HG03066 (cell line): ENCODE measurements around the gene JAG2.

Experiments used
- ATAC-seq: cut with Tn5 transposase; IDR thresholded peaks from one replicate; pipeline ENCODE4 v1.9.1; 2021; ENCODE audit warnings: low read depth; ENCODE audit not compliant: unreplicated experiment

Gene JAG2

DNA sequence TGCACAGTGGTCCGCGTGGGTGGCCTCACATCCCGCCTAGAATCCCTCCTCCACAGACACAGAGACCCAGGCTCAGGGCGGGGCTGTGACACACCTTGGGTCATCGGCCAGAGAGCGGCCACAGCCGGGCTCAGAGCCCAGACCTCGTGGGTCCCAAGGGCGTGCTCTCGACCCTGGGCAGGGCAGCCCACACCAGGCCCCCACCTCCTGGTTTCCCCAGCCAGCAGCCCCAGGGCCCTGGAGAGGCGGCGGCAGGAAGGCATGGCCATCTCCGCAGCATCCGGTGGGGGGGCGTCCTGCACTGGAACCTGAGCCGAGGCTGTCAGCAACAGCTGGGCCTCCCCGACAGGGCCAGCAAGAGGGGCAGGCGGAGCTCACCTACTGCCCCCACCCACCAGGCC, 15.2 kb downstream of the JAG2 start:
- no peak for ATAC-seq

DNA sequence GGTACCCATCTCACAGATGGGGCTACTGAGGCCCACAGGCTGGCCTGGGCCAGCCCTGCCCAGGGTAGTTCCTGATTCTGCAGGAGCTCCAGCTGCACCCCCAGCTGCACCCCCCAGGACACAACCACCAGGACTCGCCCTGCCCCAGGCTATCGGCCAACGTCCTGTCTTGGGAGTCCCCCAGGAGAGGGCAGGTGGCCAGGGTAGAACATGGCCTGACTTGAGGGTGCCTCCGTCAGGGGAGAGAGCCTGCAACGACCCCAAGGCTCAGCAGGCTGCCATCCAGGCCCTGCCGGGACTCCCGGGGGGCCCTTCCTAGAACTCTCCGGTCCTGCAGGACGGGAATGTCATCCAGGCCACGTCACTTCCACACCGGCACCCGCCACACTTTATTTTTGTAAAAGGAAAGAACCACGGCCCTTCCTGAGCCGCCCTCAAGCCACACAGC, 15.8 kb downstream of the JAG2 start:
- ATAC-seq = no peak

DNA sequence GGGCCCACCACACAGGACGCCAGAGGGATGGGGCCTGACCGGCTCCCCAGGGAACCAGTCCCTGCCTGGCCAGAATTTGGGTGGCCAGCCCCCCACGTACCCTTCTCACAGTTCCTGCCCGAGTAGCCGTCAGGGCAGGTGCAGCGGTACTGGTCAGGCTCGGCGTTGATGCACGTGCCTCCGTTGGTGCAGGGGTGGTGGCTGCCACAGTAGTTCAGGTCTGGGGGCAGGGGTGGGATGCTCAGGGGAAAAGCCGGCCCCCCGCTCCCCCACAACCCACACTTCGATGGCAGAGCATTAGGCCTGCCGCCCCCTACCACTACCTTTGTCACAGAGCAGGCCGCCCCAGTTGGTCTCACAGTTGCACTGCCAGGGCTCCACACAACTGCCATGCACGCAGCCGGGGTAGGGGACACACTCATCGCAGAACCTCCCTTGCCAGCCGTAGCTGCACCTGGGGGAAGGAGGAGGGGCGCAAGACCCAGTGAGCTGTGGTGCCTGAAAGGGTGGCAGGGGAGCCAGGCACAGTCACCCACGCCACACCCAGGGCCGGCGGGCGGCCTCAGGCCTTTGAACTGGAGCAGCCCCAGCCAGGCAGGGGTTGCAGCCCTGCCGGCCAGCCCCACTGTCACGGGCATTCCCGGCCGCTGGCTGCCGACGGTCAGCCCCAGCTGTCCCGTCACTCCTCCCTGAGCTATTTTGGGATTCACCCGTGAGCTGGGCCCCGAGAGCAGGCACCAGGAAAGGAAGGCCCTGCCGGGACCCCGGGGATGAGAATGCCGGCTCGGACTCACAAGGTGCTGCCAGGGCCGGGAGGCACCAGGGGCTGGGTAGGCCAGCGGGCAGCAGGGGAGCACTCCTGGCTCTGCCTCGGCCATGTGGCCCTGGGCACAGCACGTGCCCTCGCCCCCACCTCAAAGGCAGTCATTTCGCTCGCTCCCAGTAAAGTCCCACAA, 16.5 kb downstream of the JAG2 start:
- ATAC-seq = no peak

DNA sequence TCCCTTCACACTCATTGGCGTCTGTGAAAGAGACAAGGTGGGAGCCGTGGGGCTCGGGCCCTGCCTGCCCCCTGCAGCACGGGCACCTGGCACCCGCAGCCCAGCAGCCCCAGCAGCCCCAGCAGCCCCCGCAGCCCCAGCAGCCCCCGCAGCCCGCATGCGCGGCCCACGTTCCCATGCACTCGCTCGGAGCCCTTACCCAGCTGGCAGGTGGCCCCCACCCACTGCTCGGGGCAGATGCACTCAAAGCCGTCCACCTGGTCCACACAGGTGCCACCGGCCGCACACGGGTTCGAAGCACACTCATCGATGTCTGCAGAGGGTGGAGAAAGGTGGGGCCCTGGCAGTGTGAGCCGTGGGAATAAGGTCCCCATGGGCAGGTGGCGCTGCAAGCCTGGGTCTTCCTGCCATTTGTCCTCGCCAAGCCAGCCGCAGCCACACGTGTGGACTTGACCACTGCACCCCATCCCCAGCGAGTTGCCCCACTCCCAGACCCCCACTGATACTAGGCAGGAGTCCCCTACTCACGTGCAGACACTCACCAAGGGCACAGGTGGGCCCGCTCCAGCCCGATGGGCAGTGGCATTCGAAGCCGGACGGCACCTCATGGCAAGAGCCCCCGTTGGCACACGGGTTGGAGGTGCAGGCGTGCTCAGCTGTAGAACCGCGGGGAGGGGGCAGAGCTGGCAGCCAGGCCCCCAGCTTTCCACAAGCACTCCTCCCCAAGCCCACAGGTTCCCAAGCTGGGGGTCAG, 17.3 kb downstream of the JAG2 start:
- ATAC-seq = no peak

DNA sequence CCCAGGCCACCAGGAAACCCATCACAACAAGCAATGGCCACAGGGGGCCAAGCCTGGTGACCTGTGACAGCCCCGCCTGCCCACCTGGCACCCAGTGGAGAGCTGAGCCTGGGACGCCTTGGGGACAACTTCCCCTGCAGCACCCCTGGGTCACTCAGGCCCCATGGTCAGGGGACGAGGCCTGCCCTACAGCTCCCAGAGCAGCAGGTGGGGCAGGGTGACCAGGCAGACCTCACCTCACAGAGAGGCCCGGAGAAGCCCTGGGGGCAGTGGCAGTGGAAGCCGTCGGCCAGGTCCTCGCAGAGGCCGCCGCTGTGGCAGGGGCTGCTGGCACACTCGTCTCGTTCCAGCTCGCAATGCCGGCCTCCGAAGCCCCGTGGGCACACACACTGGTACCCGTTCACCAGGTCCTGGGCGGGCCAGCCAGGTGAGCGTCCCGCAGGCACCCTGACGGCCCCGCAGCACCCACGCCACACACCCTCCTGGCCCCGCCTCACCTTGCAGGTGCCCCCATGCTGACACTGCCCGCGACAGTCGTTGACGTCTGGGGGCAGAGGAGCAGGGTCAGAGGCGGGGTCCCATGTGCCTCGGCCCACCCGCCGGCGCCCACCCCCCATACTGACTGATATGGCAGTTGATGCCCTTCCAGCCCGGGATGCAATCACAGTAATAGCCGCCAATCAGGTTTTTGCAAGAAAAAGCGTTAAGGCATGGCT, 18.1 kb downstream of the JAG2 start:
- ATAC-seq = no peak

DNA sequence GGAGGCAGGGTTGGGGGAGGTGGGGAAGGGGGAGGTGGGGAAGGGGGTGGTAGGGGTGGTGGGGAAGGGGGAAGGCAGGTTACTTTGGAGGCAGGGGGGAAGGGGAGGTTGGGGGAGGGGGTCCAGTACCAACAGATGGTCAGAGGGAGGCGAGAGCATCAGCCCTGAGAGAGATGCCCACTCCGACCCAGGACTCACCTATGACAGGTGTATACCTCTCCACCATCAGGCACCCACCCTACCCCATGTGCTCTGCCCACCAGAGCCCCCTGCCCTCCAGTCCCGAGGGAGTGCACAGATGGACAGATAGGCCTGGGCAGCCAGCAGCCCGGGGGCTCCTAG, 18.6 kb downstream of the JAG2 start:
- ATAC-seq = no peak

DNA sequence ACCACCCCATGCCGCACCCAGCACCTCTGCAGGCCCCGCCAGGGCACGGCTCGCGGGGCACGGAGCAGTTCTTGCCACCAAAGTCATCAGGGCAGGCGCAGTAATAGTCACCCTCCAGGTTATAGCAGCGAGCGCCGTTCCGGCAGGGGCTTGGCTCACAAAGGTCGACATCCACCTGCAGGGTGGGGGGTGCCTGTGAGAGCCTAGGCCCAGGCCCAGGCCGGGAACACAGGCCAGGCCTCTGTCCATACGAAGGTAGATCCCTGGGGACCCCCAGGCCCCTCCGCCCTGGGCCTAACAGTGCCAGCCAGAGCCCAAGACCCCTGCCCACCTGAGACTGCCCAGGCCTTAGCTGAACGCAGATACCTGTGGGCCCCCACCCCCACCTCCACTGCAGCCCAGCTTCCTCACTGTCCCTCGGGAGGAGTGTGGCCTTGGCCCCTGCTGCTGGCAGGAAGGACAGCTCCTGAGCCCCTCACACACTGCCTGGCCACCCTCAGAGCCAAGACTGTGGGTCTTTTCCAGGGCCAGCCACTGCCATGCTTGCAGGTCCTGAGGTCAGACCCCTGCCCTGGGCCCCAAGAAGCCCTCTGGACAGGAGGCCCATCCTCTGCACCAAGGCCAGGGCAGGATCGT, 19.3 kb downstream of the JAG2 start:
- no peak for ATAC-seq

DNA sequence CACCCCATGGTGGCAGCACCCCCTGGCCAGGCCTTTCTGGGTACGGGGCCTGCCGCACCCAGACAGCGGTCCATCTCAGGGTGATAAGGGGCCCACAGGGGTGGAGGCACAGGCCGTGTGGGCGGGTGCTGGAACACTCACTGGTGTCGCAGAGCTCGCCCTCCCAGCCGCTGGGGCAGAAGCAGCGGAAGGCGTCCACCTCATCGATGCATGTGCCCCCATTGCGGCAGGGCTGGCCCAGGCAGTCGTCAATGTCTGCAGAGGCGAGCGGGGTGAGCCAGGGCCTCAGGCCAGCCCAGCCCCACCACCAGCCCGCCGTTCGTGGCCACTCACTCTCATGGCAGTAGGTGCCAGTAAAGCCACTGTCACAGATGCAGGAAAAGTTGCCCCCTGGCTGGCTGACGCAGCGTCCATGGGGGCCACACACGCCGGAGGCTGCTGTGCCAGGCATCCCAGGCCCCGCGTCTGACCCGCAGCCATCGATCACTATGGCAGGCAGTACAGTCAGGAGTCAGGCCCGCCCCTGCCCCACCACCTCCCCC, 19.9 kb downstream of the JAG2 start:
- no peak for ATAC-seq

DNA sequence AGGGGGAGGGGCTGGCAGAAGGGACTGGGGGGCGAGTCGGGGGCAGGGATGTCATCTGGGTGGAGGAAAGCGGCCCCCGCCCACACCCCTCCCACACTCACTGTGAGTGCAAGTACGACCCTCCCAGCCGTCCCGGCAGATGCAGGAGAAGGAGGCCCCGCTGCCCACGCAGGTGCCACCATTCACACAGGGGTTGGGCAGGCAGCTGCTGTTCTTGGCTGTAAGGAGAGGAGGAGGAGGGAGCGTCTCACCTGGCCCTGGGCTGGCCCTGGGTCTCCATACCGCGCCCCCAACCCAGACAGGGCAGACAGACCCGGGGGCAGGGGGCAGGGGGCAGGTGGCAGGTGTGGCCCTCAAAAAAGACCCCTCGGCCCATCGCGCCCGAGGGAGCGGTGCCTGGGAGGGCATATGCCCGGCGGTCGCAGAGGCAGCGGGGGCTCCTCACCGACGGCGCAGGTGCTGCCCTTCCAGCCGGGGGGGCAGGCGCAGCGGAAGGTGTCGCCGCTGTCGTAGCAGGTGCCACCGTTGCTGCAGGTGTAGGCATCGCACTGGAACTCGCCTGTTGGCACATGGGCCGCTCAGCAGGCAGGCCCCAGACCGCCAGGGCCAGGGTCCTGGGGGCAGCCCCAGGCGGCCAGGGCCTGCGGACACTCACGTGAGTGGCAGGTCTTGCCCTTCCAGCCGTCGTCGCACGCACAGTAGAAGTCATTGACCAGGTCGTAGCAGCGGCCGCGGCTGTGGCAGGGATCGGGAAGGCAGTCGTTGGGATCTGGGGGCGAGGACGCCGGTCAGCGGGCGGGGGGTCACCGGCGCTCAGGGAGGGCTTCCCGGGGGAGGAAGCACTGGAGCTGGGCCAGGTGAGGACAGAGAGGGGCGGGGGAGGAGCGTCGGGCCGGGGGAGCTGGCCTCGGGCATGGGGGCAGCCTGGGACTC, 20.6 kb downstream of the JAG2 start:
- ATAC-seq = no peak

DNA sequence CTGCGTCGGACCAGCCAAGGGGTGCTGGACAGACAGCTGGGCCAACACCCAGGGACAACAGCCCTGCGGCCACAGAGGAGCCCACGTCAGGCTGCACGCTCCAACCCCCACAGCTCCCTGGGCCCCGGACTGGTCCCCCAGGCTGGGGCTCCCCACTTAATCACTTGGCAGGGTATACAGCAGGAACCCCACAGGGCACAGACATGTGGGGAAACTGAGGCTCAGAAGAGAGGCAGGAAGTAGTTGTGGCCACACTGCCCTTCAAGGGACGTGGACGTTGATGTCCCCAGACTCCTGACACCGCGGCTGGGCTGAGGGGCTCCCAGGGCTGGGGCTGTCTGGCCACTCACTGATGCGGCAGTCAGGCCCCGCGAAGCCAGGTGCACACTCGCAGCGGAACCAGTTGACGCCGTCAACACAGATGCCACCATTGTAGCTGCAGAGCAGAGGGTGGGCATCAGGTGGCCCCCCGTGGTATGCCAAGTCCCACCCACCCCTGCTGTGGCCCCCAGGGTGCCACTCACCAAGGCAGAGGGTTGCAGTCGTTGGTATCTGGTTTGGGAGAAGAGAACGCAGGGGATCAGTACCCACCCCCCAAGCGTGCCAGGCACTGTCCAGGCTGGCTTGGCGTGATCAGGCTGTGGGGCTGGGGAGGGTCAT, 21.5 kb downstream of the JAG2 start:
- no peak for ATAC-seq

DNA sequence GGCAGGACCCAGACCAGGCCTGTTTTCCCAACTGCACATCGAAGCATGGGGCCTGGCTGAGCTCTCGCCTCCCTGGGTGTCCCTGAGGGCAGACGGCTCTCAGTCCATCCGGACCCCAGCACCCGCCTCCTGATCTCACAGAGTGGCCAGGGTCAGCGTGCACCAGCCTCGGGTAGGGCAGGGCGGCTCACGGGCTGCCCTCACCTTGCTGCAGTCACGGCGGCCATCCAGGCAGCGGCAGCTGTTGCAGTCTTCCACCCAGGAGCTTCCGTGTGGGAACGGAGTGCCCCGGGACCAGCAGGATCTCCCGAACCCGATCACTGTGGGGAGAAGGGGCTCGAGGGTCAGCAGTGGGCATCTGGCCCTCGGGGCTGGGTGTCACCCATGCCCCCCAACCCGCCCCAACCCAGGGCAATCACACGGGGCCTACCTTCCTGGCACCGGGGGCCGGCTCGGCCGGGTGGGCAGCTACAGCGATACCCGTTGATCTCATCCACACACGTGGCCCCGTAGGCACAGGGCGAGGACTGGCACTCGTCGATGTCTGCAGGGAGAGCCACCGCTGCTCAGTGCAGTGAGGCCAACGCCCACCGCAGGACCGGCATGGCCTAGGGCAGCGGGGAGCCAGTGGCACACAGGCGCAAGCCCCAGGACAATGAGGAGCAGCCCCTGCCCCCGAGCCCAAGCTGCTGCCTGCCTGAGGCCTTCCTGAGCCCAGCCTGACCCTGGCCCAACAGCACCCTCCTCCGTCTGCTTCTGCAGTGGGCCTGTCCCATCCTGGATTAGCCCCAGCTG, 22.2 kb downstream of the JAG2 start:
- no peak for ATAC-seq

DNA sequence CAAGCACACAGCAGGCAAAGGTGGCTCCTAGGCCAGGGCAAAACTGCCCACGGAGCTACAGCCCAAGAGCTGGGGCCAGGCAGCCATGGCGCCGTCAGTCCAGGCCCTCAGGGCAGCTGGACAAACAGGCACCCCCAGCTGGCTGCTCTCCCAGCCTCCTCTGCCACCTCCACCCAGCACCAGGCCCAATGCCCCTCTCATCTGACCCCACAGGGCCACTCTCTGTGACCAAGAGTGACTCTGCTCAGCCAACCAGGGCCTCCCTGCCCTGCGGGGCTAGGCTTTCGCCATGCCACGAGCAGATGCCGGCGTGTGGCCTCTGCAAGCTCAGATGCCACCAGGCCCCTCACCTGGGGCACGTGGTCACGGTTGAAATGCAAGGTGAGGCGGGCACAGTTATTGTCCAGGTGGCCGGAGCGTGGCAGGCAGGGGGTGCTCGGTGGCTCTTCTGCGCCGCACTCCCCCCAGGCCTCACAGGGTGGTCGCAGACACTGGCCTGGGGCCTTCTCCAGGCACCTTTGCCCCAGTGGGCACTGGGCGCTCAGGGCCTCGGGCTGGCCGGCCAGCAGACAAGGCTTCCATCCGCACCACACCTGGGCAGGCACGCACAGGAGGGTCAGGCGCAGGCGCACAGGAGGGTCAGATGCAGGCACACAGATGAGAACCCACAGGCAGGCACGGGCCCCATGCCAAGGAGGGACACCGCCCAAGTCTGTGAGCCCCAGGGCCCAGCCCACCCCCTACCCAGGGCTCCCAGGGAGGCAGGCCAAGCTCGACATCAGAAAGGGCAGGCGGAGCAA, 23.0 kb downstream of the JAG2 start:
- ATAC-seq = no peak

DNA sequence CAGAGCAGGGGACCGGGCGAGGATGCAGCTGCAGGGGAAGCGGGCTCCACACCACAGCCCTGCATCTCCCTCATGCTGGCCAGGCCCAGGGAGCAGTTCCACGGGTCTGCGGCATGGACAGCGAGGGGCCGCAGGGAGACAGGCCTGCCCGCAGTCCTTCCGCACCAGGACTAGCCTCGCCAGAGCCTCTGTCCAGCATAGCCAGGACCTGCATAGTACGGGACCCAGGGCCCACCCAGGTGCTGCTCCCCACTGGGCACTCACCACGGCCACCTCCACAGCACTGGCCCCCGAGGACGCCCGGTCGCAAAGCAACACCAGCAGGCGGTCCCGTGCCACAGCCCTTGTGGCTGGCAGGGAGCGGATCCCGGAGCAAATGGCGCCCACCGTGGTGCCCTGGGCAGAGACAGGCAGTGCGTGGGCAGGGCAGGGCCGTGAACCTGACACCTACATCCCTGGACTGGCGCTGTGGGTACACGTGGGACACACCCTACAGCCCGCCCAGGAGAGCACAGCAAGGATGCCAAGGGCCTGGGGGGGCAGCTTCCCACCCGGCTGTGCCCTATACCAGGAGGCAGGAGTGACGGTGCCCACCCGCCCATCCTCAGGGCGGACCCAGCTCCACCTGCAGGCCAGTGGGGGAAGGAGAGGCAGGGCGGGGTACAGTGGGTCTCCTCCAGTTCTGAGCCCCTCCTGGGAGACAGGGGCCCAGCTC, 23.8 kb downstream of the JAG2 start:
- ATAC-seq = no peak

DNA sequence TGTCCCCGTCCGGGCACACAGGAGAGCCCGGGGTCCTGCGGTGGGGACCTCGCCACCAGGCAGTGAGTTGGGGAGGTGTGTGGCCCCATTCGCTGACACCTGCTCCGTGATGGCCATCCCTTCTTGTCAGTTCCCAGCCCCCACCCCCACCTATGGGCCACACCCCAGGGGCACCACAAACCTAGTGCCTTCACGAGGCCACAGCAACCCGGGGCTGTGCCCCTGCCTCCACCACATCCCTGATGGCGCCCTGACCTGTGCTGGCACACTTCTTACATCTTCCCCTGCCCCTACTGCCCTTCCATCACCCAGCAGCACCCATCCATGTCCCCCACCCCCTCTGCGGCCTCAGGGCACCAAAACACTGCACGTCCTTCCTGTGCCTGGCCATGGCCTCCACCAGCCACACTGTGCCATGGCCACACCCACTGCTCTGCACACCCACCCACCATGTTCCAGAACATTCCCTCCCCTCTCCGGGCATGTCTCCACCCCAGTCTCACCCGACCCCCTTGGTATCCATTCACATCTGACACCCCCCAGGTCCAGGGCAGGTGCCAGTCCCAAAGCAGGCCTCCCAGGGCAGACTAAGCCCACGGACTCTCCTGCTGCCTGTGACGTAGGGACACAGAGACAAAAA, 24.4 kb downstream of the JAG2 start:
- no peak for ATAC-seq

DNA sequence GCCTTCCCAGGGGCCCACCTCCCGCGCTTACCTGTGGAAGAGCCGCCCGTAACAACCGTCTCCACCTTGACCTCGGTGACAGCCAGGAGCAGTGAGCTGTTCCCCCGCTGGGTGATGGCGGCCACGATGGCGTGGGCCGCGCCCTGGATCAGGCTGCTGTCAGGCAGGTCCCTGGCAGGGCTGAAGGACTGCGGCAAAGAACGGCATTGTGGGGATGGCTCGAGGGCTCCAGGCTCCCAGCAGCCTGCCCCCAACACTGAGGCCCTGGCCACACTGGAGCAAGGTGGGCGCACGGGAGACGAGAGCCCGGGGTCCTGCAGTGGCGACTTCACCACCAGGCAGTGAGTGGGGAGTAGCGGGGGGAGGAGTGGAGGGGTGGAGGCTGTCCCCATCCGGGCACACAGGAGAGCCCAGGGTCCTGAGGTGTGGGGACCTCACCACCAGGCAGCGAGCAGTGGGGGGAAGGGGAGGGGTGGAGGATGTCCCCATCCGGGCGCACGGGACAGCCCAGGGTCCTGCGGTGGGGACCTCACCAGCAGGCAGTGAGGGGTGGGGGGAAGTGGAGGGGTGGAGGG, 25.0 kb downstream of the JAG2 start:
- ATAC-seq = no peak
